HEK293T (cell line): ENCODE measurements around the gene VBP1.
A peak's percentile ranks its signal among the peaks of the same experiment; 100 is the strongest.
"Not testable (repeated sequence)": the region's sequence is repeated elsewhere in the genome, so short reads cannot be mapped to it uniquely, and the experiment has no call there.

Source experiments
- CTCF ChIA-PET: fragments of 350-600 bp; formaldehyde crosslinking; extraction: SDS; loops from one replicate; lab custom pipeline; 2021; ENCODE audit warnings: antibody characterized with exemption, inconsistent platforms; lab: Yijun Ruan, JAX
- POLR2A ChIA-PET: fragments of 350-600 bp; formaldehyde crosslinking; extraction: SDS; loops from one replicate; lab custom pipeline; 2020; ENCODE audit warnings: antibody characterized with exemption, inconsistent platforms; lab: Yijun Ruan, JAX
- DNase-seq: peaks from one replicate; pipeline ENCODE4 v3.0.0; 2012; ENCODE audit warnings: mixed read lengths; ENCODE audit errors: extremely low spot score
- ARNT ChIP-seq: fragments of 450-650 bp; IDR thresholded peaks from 2 replicates; pipeline ENCODE4 v1.6.1; 2017; ENCODE audit warnings: mild to moderate bottlenecking
- BHLHE40 ChIP-seq: fragments of 450-650 bp; IDR thresholded peaks from 2 replicates; pipeline ENCODE4 v1.6.1; 2016; ENCODE audit warnings: mild to moderate bottlenecking, moderate library complexity, borderline replicate concordance
- CTBP1 ChIP-seq: fragments of 450-650 bp; IDR thresholded peaks from 2 replicates; pipeline ENCODE4 v1.6.1; 2016; ENCODE audit warnings: borderline replicate concordance
- ELF4 ChIP-seq: fragments of 450-650 bp; IDR thresholded peaks from 2 replicates; pipeline ENCODE4 v1.6.1; 2017; ENCODE audit warnings: antibody characterized with exemption
- FOXA1 ChIP-seq: fragments of 450-650 bp; IDR thresholded peaks from 2 replicates; pipeline ENCODE4 v1.6.1; 2016; ENCODE audit warnings: mild to moderate bottlenecking
- FOXK2 ChIP-seq: fragments of 450-650 bp; IDR thresholded peaks from 2 replicates; pipeline ENCODE4 v1.6.1; 2016; ENCODE audit warnings: mild to moderate bottlenecking
- FOXM1 ChIP-seq: fragments of 450-650 bp; IDR thresholded peaks from 2 replicates; pipeline ENCODE4 v1.6.1; 2017; ENCODE audit warnings: mild to moderate bottlenecking, borderline replicate concordance
- HDGF ChIP-seq: fragments of 450-650 bp; IDR thresholded peaks from 2 replicates; pipeline ENCODE4 v1.6.1; 2017; ENCODE audit warnings: antibody characterized with exemption, borderline replicate concordance
- L3MBTL2 ChIP-seq: fragments of 450-650 bp; conservative IDR thresholded peaks from 2 replicates; pipeline ENCODE4 v1.6.1; 2016; ENCODE audit warnings: mild to moderate bottlenecking
- LEF1 ChIP-seq: fragments of 450-650 bp; IDR thresholded peaks from 2 replicates; pipeline ENCODE4 v1.6.1; 2017; ENCODE audit warnings: mild to moderate bottlenecking, borderline replicate concordance
- NFRKB ChIP-seq: fragments of 450-650 bp; IDR thresholded peaks from 2 replicates; pipeline ENCODE4 v1.6.1; 2016; ENCODE audit warnings: mild to moderate bottlenecking, moderate library complexity
- SP1 ChIP-seq: fragments of 450-650 bp; IDR thresholded peaks from 2 replicates; pipeline ENCODE4 v1.6.1; 2017
- SUZ12 ChIP-seq: fragments of 450-650 bp; IDR thresholded peaks from 2 replicates; pipeline ENCODE4 v1.6.1; 2016; ENCODE audit warnings: mild to moderate bottlenecking
- TARDBP ChIP-seq: fragments of 450-650 bp; IDR thresholded peaks from 2 replicates; pipeline ENCODE4 v1.6.1; 2016
- ZNF384 ChIP-seq: fragments of 450-650 bp; IDR thresholded peaks from 2 replicates; pipeline ENCODE4 v1.6.1; 2016
- TF ChIP-seq, protein P1 (sequence below): fragments of 450-650 bp; IDR thresholded peaks from 2 replicates; pipeline ENCODE4 v1.6.1; 2016

Gene VBP1

DNA sequence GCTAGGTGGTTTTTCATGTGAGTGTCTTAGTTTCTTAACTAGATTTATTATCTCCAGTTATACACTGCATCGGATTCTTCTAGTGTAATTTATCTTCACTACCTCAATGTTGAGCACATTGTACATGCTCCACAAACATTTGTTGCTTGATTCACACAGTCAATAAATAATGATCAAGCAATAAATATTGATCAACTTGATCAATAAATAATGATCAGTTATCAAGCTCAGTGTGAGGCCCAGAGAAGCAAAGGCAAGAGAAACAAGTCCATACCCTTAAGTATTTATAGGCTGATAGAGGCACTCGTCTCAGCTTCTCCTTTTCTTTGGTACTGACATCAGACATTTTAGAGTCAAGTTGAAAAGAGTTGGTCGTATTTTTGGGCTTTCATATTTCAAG lies 5.1 kb upstream of the VBP1 start:
- TF ChIP-seq NFRKB (no peak), BHLHE40 (no peak), ELF4 (no peak), SP1 (no peak)
- TF ChIP-seq, protein P1, sequence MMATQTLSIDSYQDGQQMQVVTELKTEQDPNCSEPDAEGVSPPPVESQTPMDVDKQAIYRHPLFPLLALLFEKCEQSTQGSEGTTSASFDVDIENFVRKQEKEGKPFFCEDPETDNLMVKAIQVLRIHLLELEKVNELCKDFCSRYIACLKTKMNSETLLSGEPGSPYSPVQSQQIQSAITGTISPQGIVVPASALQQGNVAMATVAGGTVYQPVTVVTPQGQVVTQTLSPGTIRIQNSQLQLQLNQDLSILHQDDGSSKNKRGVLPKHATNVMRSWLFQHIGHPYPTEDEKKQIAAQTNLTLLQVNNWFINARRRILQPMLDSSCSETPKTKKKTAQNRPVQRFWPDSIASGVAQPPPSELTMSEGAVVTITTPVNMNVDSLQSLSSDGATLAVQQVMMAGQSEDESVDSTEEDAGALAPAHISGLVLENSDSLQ: no peak
- ChIA-PET POLR2A (no interaction called here), CTCF (no interaction called here)
- no peak for DNase-seq

DNA sequence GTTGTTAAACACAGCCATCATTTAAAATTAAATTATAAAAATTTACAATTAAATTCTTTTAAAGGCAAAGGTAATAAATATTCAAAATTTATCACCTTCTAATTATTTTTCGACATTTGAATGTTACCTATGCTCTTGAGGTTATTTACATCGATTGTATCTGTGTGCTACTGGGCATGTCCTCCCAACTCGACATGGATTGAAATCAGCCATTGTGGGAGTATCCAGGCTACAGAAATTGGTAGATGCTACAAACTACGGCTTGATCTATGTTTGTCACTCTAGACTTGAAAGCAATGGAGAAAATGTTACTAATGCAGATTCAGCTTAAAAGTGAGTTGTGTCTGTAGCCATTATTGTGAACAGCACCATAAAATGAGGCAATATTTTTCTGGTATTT lies 2.5 kb upstream of the VBP1 start:
- DNase-seq: no peak
- CTCF ChIA-PET: no interaction called here
- no peak for TF ChIP-seq CTBP1
- TF ChIP-seq NFRKB: no peak
- no peak for TF ChIP-seq SP1
- no peak for TF ChIP-seq L3MBTL2
- TF ChIP-seq, protein P1: no peak
- TF ChIP-seq ZNF384: no peak
- TF ChIP-seq BHLHE40: no peak
- TF ChIP-seq TARDBP: no peak
- TF ChIP-seq FOXK2: no peak
- no peak for TF ChIP-seq ARNT
- no peak for TF ChIP-seq HDGF
- no peak for TF ChIP-seq FOXM1
- TF ChIP-seq LEF1: no peak
- TF ChIP-seq ELF4: no peak
- TF ChIP-seq SUZ12: no peak
- TF ChIP-seq FOXA1: no peak
- POLR2A ChIA-PET: no interaction called here

DNA sequence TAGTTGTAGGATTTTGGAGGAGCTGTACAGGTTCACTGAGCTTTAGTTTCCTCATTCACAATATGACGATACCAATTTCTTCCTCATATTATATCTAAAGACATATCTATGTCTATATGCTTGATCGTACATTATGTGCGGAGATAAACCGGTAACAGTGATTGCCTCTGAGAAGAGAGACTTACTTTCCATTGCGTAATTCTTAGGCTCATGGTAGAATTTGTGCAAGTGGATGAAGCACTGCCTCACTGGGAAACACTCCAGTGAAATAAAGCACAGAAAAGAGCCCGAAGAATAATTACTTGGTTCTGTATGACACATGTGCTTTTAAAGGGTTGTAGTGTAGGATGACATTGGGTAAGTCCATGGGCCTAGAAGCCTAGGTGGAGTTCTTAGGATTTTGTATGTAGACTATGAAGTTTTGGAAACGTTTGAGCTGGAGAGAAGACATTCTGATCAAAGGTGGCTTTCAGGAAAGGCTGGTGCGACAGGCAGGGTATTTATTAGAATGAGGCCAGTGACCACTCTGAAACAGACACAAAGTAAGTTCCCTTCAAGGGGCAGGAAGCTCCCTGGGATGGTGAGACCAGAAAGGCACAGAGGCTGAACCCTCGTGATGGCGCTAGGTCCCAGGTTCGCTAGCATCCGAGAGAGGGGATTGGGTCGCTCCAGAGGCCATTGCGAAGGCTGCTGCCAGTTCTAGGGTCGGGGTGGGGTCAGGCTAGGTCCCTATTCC lies 649 bp upstream of the VBP1 start:
- ChIA-PET CTCF (interaction anchor here (1.5 kb wide), 1 partner anchor 20 kb away, joined by 4 read pairs; no protein-coding TSS in a partner anchor), POLR2A (interaction anchor here (0.8 to 1.7 kb wide), 6 partner anchors 9 to 114 kb away, joined by 3 to 6 read pairs (median 4); no protein-coding TSS in a partner anchor)
- TF ChIP-seq SUZ12 (no peak), L3MBTL2 (peak; percentile 35; the same call in 1 of the 2 replicates)
- no peak for DNase-seq

DNA sequence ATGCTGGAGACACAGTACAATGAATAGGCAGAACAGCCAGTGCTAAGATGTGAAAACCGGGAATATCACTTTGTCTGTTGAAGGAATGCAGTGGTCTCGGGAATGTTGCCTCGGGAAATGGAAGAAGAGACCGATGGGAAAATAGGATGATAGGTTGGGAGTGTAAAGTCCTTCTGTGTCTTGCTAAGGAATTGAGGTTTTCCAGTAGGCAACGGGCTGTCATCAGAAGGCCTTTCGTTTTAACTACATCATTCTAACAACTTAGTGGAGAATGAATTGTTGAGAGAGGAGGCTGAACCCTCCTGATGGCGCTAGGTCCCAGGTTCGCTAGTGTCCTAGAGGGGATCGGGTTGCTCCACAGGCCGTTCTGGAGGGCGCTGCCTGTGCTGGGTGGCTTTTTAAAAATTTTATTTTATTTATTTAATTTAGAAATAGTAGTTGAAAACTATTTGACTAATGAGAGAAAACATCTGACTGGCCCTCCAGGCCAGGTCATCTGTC lies 730 bp downstream of the VBP1 start:
- TF ChIP-seq ARNT (no peak), FOXA1 (no peak), FOXM1 (no peak), SP1 (no peak), CTBP1 (no peak), ELF4 (no peak), ZNF384 (no peak), FOXK2 (no peak), BHLHE40 (no peak), L3MBTL2 (no peak), SUZ12 (no peak), TARDBP (no peak), LEF1 (no peak), HDGF (no peak), NFRKB (no peak)
- TF ChIP-seq, protein P1: no peak
- peak; percentile 21 for DNase-seq
- ChIA-PET POLR2A (interaction anchor here (0.6 to 1.7 kb wide), 4 partner anchors 10 to 299 kb away, joined by 3 to 5 read pairs (median 3); no protein-coding TSS in a partner anchor), CTCF (interaction anchor here (1.5 to 1.6 kb wide), 3 partner anchors 19 to 218 kb away, joined by 3 to 6 read pairs (median 4); no protein-coding TSS in a partner anchor)

DNA sequence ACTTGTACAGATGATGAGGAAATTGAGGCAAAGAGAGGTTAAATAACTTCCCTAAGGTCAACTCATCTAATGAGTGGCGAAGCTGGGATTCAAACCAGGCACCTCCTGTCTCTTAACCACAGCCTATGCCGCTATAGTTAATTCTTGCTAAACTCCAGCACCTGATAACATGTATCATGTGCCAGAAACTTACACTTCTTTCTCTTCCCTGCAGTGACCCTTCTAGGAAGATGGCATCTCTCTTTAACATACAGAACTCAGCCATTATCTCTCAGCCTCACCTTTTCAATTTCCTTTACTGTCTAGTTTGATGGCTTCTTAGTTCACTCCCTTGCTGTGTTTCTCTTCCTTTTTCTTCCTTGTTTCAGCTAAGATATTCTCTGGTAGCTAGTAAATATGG lies 2.5 kb downstream of the VBP1 start:
- TF ChIP-seq LEF1 (no peak), FOXK2 (no peak), HDGF (no peak), ZNF384 (no peak), FOXA1 (no peak), ELF4 (no peak), BHLHE40 (no peak), TARDBP (no peak), CTBP1 (no peak), SUZ12 (no peak), NFRKB (no peak), L3MBTL2 (no peak), SP1 (no peak)
- TF ChIP-seq, protein P1: no peak
- CTCF ChIA-PET: no interaction called here
- POLR2A ChIA-PET: no interaction called here
- DNase-seq: no peak

DNA sequence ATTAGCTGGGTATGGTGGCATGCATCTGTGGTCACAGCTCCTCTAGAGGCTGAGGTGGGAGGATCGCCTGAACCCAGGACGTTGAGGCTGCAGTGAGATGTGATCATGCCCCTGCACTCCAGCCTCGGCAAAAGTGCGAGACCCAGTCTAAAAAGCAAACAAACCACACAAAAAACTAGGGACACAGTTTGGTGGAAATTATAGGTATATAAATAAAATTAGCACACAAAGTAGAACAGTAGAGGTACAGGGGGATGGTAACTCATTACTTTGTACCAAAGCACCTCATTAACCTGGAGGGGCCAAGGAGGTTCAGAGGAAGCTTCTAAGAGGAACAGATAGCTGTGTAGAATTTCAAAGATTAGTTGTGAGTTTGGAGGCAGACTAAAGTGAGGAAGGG lies 5.1 kb downstream of the VBP1 start:
- DNase-seq: no peak
- POLR2A ChIA-PET: no interaction called here
- CTCF ChIA-PET: no interaction called here
- TF ChIP-seq ARNT (no peak), BHLHE40 (no peak), FOXK2 (no peak), HDGF (no peak), FOXM1 (no peak), ELF4 (no peak), LEF1 (no peak), TARDBP (no peak)
- TF ChIP-seq, protein P1: no peak

DNA sequence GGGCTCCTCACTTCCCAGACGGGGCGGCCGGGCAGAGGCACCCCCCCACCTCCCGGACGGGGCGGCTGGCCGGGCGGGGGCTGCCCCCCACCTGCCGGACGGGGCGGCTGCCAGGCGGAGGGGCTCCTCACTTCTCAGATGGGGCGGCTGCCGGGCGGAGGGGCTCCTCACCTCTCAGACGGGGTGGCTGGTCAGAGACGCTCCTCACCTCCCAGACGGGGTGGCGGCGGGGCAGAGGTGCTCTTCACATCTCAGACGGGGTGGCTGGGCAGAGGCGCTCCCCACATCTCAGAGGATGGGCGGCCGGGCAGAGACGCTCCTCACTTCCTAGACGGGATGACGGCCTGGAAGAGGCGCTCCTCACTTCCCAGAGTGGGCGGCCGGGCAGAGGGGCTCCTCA lies 7.5 kb downstream of the VBP1 start:
- CTCF ChIA-PET, POLR2A ChIA-PET, DNase-seq: not testable (repeated sequence)
